ENCODE measurements around the gene MAB21L1.

DNA sequence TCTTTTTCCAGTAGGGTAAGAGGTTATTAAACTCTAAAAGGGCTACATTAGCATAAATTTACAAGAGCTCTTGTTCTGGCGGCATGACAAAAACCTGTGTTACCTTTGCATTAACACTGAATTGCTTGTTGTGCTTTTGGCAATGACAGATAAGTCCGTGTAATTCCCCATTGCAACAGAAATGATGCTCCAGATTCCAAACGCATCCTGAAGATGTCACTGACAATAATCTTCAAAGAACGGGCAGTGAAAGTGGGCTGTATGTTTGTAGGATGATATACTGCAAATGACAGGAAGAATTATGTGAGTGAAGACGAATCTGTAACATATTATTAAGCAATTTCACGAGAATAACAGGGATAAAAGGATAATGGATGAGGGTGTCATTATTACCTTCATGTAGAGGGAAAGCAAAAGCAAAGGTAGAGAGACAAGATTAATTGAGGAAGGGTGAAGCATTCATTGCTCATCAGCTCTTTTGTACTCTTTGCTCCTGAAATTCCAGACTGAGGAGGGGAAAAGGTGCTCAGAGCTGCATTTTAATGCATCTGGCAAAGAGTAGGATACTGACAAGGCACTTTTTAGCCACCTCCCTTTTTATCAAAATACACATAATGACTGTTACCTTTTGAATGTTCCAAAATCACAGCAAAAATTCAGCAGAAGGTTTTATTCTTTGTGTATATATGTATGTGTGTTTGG, 38.5 kb upstream of the MAB21L1 start:
- no peak for TF ChIP-seq CTCF (IDR thresholded peaks at IDR 0.05)
- TF ChIP-seq POLR2A (IDR thresholded peaks at IDR 0.05): no peak

Measured in transverse colon (tissue), 3 donors.